Vagina (tissue), 2 donors: ENCODE results near the gene ILF3. TPM values are rescaled to one million over a fixed set of nuclear protein-coding genes. Genes with fewer than 3 reads are reported as not detected.

Experiments
- DNase-seq, 2 donors: peaks; one replicate each; pipeline ENCODE4 v3.0.0-alpha.2; 2017; ENCODE audit errors: extremely low spot score in 2 of 2
- H3K27ac ChIP-seq: fragments of 200-600 bp; sonication (generic); one replicate; pipeline ENCODE4 v1.5.1; 2019
- H3K27me3 ChIP-seq: fragments of 200-600 bp; sonication (generic); one replicate; pipeline ENCODE4 v1.5.1; 2019
- H3K36me3 ChIP-seq, 2 donors: fragments of 200-600 bp; sonication (generic); one replicate each; pipeline ENCODE4 v1.5.1; 2017 to 2019
- H3K4me1 ChIP-seq: fragments of 200-600 bp; sonication (generic); one replicate; pipeline ENCODE4 v1.5.1; 2019
- H3K4me3 ChIP-seq, 2 donors: fragments of 200-600 bp; sonication (generic); 1 replicate in 1 of 2; 2 replicates in 1 of 2; pipeline ENCODE4 v1.5.1; 2016 to 2019
- H3K9me3 ChIP-seq: fragments of 200-600 bp; sonication (generic); one replicate; pipeline ENCODE4 v1.5.1; 2019
- POLR2A ChIP-seq, 2 donors: fragments of 450-650 bp; IDR thresholded peaks; one replicate each; pipeline ENCODE4 v1.6.1; 2017; ENCODE audit warnings: antibody characterized with exemption in 2 of 2, mild to moderate bottlenecking in 2 of 2, moderate library complexity in 2 of 2
- POLR2AphosphoS5 ChIP-seq, 2 donors: sonication (generic); formaldehyde crosslinking; IDR thresholded peaks; one replicate each; pipeline ENCODE4 v1.9.0; 2017; ENCODE audit warnings: antibody characterized with exemption in 2 of 2, mild to moderate bottlenecking in 2 of 2, low read depth in 1 of 2; ENCODE audit not compliant: insufficient read depth in 1 of 2
- intact Hi-C: fragments of 100-400 bp; cut with DNase I; formaldehyde crosslinking; loops from one replicate; pipeline ENCODE4 v1.15.1; 2023
- total RNA-seq: library from RNA; depleted of rRNA; stranded (reverse); fragments of >200 nt; gene quantifications from one replicate; pipeline ENCODE4 v1.2.3, GENCODE V29; 2016
- TF ChIP-seq, protein P1 (sequence below), 3 experiments: fragments of 450-650 bp in 2 of 3; fragments of 200-600 bp in 1 of 3; sonication (generic) in 1 of 3; IDR thresholded peaks; one replicate each; pipeline ENCODE4 v1.5.1; 2017 to 2019; ENCODE audit warnings: antibody characterized with exemption in 3 of 3, mild to moderate bottlenecking in 2 of 3, moderate library complexity in 2 of 3

ILF3 gene
- total RNA-seq, 1 donor from 2014 or later = 125 TPM

DNA sequence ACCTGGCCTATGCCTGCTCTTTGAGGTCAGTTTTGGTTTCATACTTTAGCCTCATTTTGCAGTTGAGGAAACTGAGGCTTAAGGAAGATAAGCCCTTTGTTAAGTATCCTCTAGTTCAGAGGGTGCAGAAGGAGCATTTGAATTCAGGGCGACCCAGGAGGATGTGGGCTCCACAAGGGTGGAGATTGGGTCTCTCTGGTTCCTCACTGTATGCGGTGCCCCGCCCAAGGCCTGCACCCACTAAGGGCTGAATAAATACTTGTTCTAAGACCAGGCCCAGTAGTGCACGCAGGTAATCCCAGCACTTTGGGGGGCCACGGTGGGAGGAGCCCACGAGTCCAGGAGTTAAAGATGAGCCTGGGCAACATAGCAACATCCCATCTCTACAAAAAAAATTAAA, 29.6 kb upstream of the ILF3 start:
- H3K27ac ChIP-seq = peak overlapping the region; percentile 95
- TF ChIP-seq, protein P1, sequence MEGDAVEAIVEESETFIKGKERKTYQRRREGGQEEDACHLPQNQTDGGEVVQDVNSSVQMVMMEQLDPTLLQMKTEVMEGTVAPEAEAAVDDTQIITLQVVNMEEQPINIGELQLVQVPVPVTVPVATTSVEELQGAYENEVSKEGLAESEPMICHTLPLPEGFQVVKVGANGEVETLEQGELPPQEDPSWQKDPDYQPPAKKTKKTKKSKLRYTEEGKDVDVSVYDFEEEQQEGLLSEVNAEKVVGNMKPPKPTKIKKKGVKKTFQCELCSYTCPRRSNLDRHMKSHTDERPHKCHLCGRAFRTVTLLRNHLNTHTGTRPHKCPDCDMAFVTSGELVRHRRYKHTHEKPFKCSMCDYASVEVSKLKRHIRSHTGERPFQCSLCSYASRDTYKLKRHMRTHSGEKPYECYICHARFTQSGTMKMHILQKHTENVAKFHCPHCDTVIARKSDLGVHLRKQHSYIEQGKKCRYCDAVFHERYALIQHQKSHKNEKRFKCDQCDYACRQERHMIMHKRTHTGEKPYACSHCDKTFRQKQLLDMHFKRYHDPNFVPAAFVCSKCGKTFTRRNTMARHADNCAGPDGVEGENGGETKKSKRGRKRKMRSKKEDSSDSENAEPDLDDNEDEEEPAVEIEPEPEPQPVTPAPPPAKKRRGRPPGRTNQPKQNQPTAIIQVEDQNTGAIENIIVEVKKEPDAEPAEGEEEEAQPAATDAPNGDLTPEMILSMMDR (IDR thresholded peaks at IDR 0.05) = no peak
- TF ChIP-seq POLR2AphosphoS5 (IDR thresholded peaks at IDR 0.05; ENCODE audit: insufficient read depth in 1 of 2, low read depth in 1 of 2) (no peak), POLR2A (IDR thresholded peaks at IDR 0.05) (no peak)
- no peak for DNase-seq
- intact Hi-C loops = no loop called here
- H3K36me3 ChIP-seq = peaks cover 0 to 15% of the 10 kb centered on the region in 2 donors
- peaks cover 30% of the 10 kb centered on the region for H3K4me1 ChIP-seq
- H3K27me3 ChIP-seq = no peaks in the 10 kb centered on the region
- no peaks in the 10 kb centered on the region for H3K9me3 ChIP-seq
- H3K4me3 ChIP-seq = peak overlapping the region in 1 of 2 donors; percentile 76

DNA sequence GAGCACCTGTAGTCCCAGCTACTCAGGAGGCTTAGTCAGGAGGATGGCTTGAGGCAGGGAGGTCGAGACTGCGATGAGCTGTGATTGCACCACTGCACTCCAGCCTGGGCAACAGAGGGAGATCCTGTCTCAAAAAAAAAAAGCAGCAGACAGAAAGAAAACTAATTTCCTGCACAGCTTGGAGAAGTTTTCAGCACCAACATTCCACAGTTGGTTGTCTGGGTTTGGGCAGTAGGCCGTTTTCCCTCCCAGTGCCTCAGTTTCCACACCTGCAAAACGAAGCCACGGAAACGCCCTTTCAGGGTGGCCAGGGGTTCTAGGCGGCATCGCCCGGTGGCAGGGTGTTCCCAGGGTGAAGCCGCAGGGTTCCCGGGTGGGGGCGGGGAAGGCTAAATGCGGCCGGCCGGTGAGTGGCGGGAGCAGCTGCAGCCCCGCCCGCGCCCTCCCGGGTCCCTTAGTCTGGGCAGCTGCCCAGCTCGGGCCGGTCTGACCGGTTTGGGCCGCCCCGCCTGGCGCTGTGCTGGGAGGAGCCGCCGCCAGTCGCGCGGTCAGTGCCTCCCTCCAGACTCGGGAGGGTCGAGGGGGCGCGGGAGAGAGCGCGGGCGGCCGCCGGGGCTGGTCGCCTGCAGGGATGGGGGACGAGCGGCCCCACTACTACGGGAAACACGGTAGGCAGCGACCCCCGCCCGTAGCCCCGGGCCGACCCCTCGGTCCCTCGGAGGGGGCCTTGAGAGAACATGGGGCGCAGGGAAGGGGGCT, 29.0 kb upstream of the ILF3 start, which contains the start of gene SLC44A2:
Gene SLC44A2, plus strand, starts transcription at position 551 of the 759 bp plus-strand sequence. Its CDS starts 81 bp downstream, at position 632.
- intact Hi-C loops = no loop called here
- no peak for DNase-seq
- Histone ChIP-seq H3K36me3 (peaks cover 0 to 15% of the 10 kb centered on the region in 2 donors), H3K27me3 (no peaks in the 10 kb centered on the region), H3K4me3 (peak within 1 kb of the TSS; percentile 73 to 76), H3K9me3 (no peaks in the 10 kb centered on the region), H3K27ac (peak within 1 kb of the TSS; percentile 95), H3K4me1 (peaks cover 30% of the 10 kb centered on the region)
- TF ChIP-seq POLR2AphosphoS5 (IDR thresholded peaks at IDR 0.05; ENCODE audit: insufficient read depth in 1 of 2, low read depth in 1 of 2) (peak; percentile 33 to 51), POLR2A (IDR thresholded peaks at IDR 0.05) (no peak)
- TF ChIP-seq, protein P1 (IDR thresholded peaks at IDR 0.05) = no peak

DNA sequence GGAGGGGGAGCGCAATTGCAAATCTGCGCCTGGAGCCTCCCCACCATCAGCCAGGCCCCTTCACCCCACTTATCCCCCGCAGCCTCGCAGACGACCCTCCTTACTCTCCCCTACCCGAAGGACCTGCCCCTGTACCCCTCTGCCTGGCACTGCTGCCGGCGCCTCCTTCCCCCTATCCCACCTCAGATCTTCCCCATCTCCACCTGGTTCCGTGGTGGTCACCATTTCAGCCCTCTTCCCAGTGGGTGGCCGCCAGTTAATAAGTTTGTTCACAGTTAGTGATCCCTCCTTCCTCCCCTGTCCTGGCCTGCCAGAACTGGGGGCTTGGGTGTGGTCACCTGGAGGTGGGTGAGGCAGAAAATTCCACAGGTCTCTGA, 28.4 kb upstream of the ILF3 start:
- Histone ChIP-seq H3K27ac (peak overlapping the region; percentile 95), H3K36me3 (peaks cover 0 to 16% of the 10 kb centered on the region in 2 donors), H3K4me3 (peak overlapping the region; percentile 73 to 76), H3K9me3 (no peaks in the 10 kb centered on the region), H3K4me1 (peaks cover 30% of the 10 kb centered on the region), H3K27me3 (no peaks in the 10 kb centered on the region)
- intact Hi-C loops = no loop called here
- no peak for TF ChIP-seq POLR2AphosphoS5 (IDR thresholded peaks at IDR 0.05; ENCODE audit: insufficient read depth in 1 of 2, low read depth in 1 of 2)
- DNase-seq = no peak

DNA sequence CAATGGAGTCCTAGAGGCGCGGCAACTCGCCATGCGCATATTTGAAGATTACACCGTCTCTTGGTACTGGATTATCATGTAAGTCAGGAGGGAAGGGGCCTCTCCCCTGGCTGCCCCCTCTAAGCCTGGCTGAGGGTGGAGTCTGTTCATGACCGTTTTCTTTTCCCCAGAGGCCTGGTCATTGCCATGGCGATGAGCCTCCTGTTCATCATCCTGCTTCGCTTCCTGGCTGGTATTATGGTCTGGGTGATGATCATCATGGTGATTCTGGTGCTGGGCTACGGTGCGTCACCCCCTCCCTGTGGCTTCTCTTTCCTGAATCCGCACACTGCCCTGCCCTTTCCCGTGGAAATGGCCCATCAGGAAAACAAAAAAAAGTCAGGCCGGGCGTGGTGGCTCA, 22.3 kb upstream of the ILF3 start:
- intact Hi-C loops = no loop called here
- Histone ChIP-seq H3K9me3 (no peaks in the 10 kb centered on the region), H3K27ac (no peak overlapping the region), H3K4me3 (no peak overlapping the region), H3K4me1 (peaks cover 4% of the 10 kb centered on the region), H3K27me3 (no peaks in the 10 kb centered on the region), H3K36me3 (peaks cover 0 to 64% of the 10 kb centered on the region in 2 donors)
- TF ChIP-seq, protein P1 (IDR thresholded peaks at IDR 0.05) = no peak
- TF ChIP-seq POLR2A (IDR thresholded peaks at IDR 0.05) (no peak), POLR2AphosphoS5 (IDR thresholded peaks at IDR 0.05; ENCODE audit: insufficient read depth in 1 of 2, low read depth in 1 of 2) (no peak)
- DNase-seq = no peak

DNA sequence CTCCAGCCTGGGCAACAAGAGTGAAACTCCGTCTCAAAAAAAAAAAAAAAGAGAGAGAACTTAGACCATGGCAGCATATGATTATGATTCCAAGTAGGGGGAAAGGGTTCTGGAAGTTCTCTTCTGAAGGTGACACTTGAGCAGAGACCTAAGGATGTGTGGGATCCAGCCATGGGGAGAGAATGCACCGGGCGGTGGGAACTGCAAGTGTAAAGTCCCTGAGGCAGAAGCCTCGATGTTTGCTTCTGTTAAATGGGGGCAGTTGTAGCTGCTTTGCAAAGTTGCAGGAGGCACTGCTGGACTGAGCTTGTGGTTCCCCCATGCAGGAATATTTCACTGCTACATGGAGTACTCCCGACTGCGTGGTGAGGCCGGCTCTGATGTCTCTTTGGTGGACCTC, 19.7 kb upstream of the ILF3 start:
- no peak for DNase-seq
- Histone ChIP-seq H3K27me3 (no peaks in the 10 kb centered on the region), H3K27ac (no peak overlapping the region), H3K4me1 (no peaks in the 10 kb centered on the region), H3K36me3 (peaks cover 0 to 75% of the 10 kb centered on the region in 2 donors), H3K9me3 (no peaks in the 10 kb centered on the region), H3K4me3 (no peak overlapping the region)
- intact Hi-C loops = no loop called here
- TF ChIP-seq POLR2A (IDR thresholded peaks at IDR 0.05) (no peak), POLR2AphosphoS5 (IDR thresholded peaks at IDR 0.05; ENCODE audit: insufficient read depth in 1 of 2, low read depth in 1 of 2) (no peak)
- TF ChIP-seq, protein P1 (IDR thresholded peaks at IDR 0.05) = no peak
